IMR-90 (cell line): ENCODE data around the gene AGPS.

Experiments
- BHLHE40 ChIP-seq: fragments of 150-350 bp; IDR thresholded peaks from 2 replicates; pipeline ENCODE4 v1.6.1; 2016; ENCODE audit warnings: mild to moderate bottlenecking, low read depth, low read length
- CHD1 ChIP-seq: IDR thresholded peaks from 2 replicates; pipeline ENCODE4 v1.6.1; 2012; ENCODE audit warnings: low read depth, low read length, improper control_type of control experiment
- CTCF ChIP-seq: conservative IDR thresholded peaks from 2 replicates; pipeline ENCODE4 v1.5.1; 2012; ENCODE audit warnings: mild to moderate bottlenecking, low read depth, low read length, improper control_type of control experiment
- MAFK ChIP-seq: IDR thresholded peaks from 2 replicates; pipeline ENCODE4 v1.6.1; 2012; ENCODE audit warnings: low read depth, low read length, improper control_type of control experiment
- POLR2A ChIP-seq: IDR thresholded peaks from 2 replicates; pipeline ENCODE4 v1.6.1; 2012; ENCODE audit warnings: mild to moderate bottlenecking, low read depth, low read length

DNA sequence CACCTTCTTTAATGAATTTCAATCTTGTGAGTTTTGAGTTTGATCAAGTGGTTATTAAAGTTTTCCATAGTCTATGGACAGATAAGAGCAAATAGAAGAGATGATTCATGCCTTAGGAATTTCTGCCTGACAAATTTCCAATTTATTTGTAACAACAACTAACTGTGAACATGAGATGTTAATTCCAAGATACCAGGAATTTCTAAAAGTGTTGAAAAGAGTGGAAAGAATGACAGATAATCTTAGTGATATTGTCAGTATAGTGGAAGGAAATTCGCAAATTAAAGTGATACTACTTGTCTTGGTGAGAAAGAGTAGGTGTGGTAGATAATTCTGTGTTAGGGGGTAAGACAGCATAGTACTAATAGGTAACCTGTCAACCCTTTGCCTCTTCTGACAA is 82.4 kb downstream of the AGPS start:
- TF ChIP-seq BHLHE40 (no peak), POLR2A (no peak), CTCF (no peak), MAFK (no peak), CHD1 (no peak)
